Endothelial cell of umbilical vein (primary cell): ENCODE measurements around the gene PROB1. TPM values are rescaled to one million over a fixed set of nuclear protein-coding genes. Genes with fewer than 3 reads are reported as not detected.

Experiments
- BruUV-seq: library from RNA; stranded (reverse); fragments of 400-500 nt; replicated peaks from 2 replicates; lab custom pipeline; 2021; lab: Mats Ljungman, UMichigan
- CTCF ChIA-PET: fragments of 300-600, 350-600 bp; sonication (Branson Sonifier 250); formaldehyde crosslinking; loops from one replicate; lab custom pipeline; 2021; ENCODE audit warnings: antibody characterized with exemption, inconsistent platforms; lab: Charles Lee
- POLR2A ChIA-PET: fragments of 300-600, 350-600 bp; sonication (Branson Sonifier 250); formaldehyde crosslinking; loops from one replicate; lab custom pipeline; 2021; ENCODE audit warnings: antibody characterized with exemption, inconsistent platforms; lab: Charles Lee
- DNase-seq: peaks from one replicate; pipeline ENCODE4 v3.0.0-alpha.2; 2011; ENCODE audit warnings: low read depth, low spot score
- FAIRE-seq: peaks from 2 replicates; lab custom pipeline; 2011; peaks lifted over from hg19 to GRCh38; lab: Jason Lieb, UNC
- H2AFZ ChIP-seq: 2 replicates; pipeline ENCODE4 v1.6.0; 2012; ENCODE audit warnings: low read depth, low read length, control low read depth, inconsistent platforms
- H3K27ac ChIP-seq: 2 replicates; pipeline ENCODE4 v1.5.1; 2011; ENCODE audit warnings: low read depth, mild to moderate bottlenecking, control low read depth, low read length, moderate library complexity; ENCODE audit not compliant: insufficient read depth
- H3K27me3 ChIP-seq, 2 experiments: 2 replicates each; pipeline versions ENCODE4 v1.6.0 to v1.6.1; 2011; ENCODE audit warnings: low read length in 2 of 2, mixed read lengths in 1 of 2; ENCODE audit not compliant: control insufficient read depth in 2 of 2, insufficient read depth in 2 of 2
- H3K36me3 ChIP-seq, 2 experiments: 2 replicates in 1 of 2; 3 replicates in 1 of 2; pipeline ENCODE4 v1.5.1; 2011; ENCODE audit warnings: low read length in 2 of 2, mild to moderate bottlenecking in 1 of 2, moderate library complexity in 1 of 2; ENCODE audit not compliant: control insufficient read depth in 2 of 2, insufficient read depth in 2 of 2; ENCODE audit errors: extremely low read depth in 1 of 2
- H3K4me1 ChIP-seq: 3 replicates; pipeline ENCODE4 v1.5.1; 2011; ENCODE audit warnings: mild to moderate bottlenecking, low read length; ENCODE audit not compliant: control insufficient read depth, insufficient read depth; ENCODE audit errors: extremely low read depth
- H3K4me2 ChIP-seq: 2 replicates; pipeline ENCODE4 v1.6.1; 2011; ENCODE audit warnings: low read length, control low read depth, mixed read lengths; ENCODE audit not compliant: insufficient read depth
- H3K4me3 ChIP-seq, 3 experiments: fragments of 200-600 bp in 1 of 3; sonication (generic), shearing (Covaris generic) in 1 of 3; replicated peaks in 1 of 3; 2 replicates each; pipeline ENCODE4 v1.5.1; 2011 to 2016; ENCODE audit warnings: control low read depth in 3 of 3, low read length in 3 of 3, mild to moderate bottlenecking in 2 of 3, inconsistent platforms in 1 of 3, low read depth in 1 of 3, moderate library complexity in 1 of 3; ENCODE audit not compliant: insufficient read depth in 1 of 3
- H3K79me2 ChIP-seq: 2 replicates; pipeline ENCODE4 v1.6.0; 2012; ENCODE audit warnings: low read length, inconsistent platforms; ENCODE audit not compliant: control insufficient read depth, insufficient read depth
- H3K9ac ChIP-seq: replicated peaks from 2 replicates; pipeline ENCODE3; 2011; ENCODE audit warnings: low read length, control low read depth; ENCODE audit not compliant: insufficient read depth; ENCODE audit errors: extremely low read depth
- H3K9me1 ChIP-seq: replicated peaks from 3 replicates; pipeline ENCODE4 v1.6.0; 2011; ENCODE audit warnings: mild to moderate bottlenecking, low read length; ENCODE audit not compliant: control insufficient read depth, insufficient read depth; ENCODE audit errors: extremely low read depth
- H3K9me3 ChIP-seq: replicated peaks from 2 replicates; pipeline ENCODE4 v1.5.1; 2012; ENCODE audit warnings: low read length, inconsistent platforms; ENCODE audit not compliant: control insufficient read depth, insufficient read depth
- H4K20me1 ChIP-seq: replicated peaks from 2 replicates; pipeline ENCODE3; 2011; ENCODE audit warnings: mild to moderate bottlenecking, low read length; ENCODE audit not compliant: control insufficient read depth, insufficient read depth; ENCODE audit errors: extremely low read depth
- CTCF ChIP-seq, 2 donors: IDR thresholded peaks; 1 replicate in 1 of 2; 2 replicates in 1 of 2; pipeline ENCODE4 v1.5.1; 2011; ENCODE audit warnings: low read length in 2 of 2, mild to moderate bottlenecking in 2 of 2, moderate library complexity in 2 of 2, control low read depth in 1 of 2, inconsistent platforms in 1 of 2, low read depth in 1 of 2; ENCODE audit not compliant: insufficient read depth in 1 of 2; ENCODE audit errors: extremely low read depth in 1 of 2
- EZH2 ChIP-seq: IDR thresholded peaks from 2 replicates; pipeline ENCODE4 v1.6.1; 2012; ENCODE audit warnings: borderline replicate concordance, low read depth, mild to moderate bottlenecking, moderate library complexity, low read length, inconsistent platforms; ENCODE audit not compliant: severe bottlenecking
- FOS ChIP-seq: IDR thresholded peaks from 2 replicates; pipeline ENCODE4 v1.6.1; 2011; ENCODE audit warnings: mild to moderate bottlenecking, low read length, moderate library complexity, borderline replicate concordance; ENCODE audit not compliant: insufficient read depth
- GATA2 ChIP-seq: IDR thresholded peaks from 2 replicates; pipeline ENCODE4 v1.7.0; 2011; ENCODE audit warnings: low read depth, mild to moderate bottlenecking, moderate library complexity, mixed read lengths, low read length; ENCODE audit not compliant: insufficient read length, insufficient read depth
- JUN ChIP-seq: IDR thresholded peaks from 2 replicates; pipeline ENCODE4 v1.6.1; 2011; ENCODE audit warnings: borderline replicate concordance, low read depth; ENCODE audit not compliant: insufficient read length, insufficient read depth
- MAX ChIP-seq: IDR thresholded peaks from 2 replicates; pipeline ENCODE4 v1.6.1; 2011; ENCODE audit not compliant: insufficient read depth, insufficient read length
- MYC ChIP-seq: IDR thresholded peaks from one replicate; pipeline ENCODE4 v1.6.1; 2011; ENCODE audit warnings: mild to moderate bottlenecking, low read depth, low read length
- POLR2A ChIP-seq: IDR thresholded peaks from 2 replicates; pipeline ENCODE4 v1.6.1; 2012; ENCODE audit warnings: low read depth, mild to moderate bottlenecking, control low read depth, low read length
- POLR2AphosphoS5 ChIP-seq: IDR thresholded peaks from 2 replicates; pipeline ENCODE4 v1.6.1; 2012; ENCODE audit warnings: low read depth, mild to moderate bottlenecking, control low read depth, low read length, moderate library complexity; ENCODE audit not compliant: insufficient read depth
- dilution Hi-C: fragments of 300-500 bp; cut with MboI; formaldehyde crosslinking; loops from one replicate; pipeline ENCODE4 v1.15.0; 2019; ENCODE audit warnings: low sequenced_read_pairs; ENCODE audit not compliant: extremely low pct_ligation_motif_present
- intact Hi-C: fragments of 100-400 bp; cut with micrococcal nuclease; formaldehyde crosslinking; loops from one replicate; pipeline ENCODE4 v1.10.0; 2022
- polyA plus RNA-seq, 4 experiments: library from polyadenylated mRNA; depleted of rRNA in 3 of 4; stranded (reverse) in 3 of 4; unstranded in 1 of 4; fragments of >200 nt; gene quantifications; 2 replicates each; pipeline versions ENCODE4 v1.2.1 to v1.2.3, GENCODE V29; 2011 to 2012; ENCODE audit warnings: missing spikeins in 1 of 4
- total RNA-seq: library from RNA; stranded (reverse); gene quantifications from 2 replicates; pipeline ENCODE4 v1.2.3, GENCODE V29; 2021

The PROB1 gene
- total and polyA plus RNA-seq, 2 donors (not counting 3 experiments of a cell fraction or from before 2014, with no cell fraction given), result 0.47 to 1.9 TPM

- Histone ChIP-seq H3K79me2 (no peaks in the 10 kb centered on the region), H3K4me2 (no peak overlapping the region), H3K27me3 (peaks cover 7 to 14% of the 10 kb centered on the region in 2 experiments), H4K20me1 (no peaks in the 10 kb centered on the region), H3K9me1 (no peaks in the 10 kb centered on the region), H3K9ac (no peak overlapping the region), H3K36me3 (no peaks in the 10 kb centered on the region), H3K9me3 (no peaks in the 10 kb centered on the region), H2AFZ (no peak overlapping the region), H3K4me3 (no peak overlapping the region), H3K27ac (no peak overlapping the region), H3K4me1 (peaks cover 7% of the 10 kb centered on the region)
- ChIA-PET CTCF (no interaction called here), POLR2A (no interaction called here)
- BruUV-seq, result no TSS peak
- dilution Hi-C loops, result no loop called here
- DNase-seq (no peak), FAIRE-seq (peak; percentile 24)
- TF ChIP-seq JUN, result no peak
- TF ChIP-seq MAX, result no peak
- no peak for TF ChIP-seq EZH2
- no peak for TF ChIP-seq MYC
- TF ChIP-seq POLR2A, result no peak
- TF ChIP-seq POLR2AphosphoS5, result no peak
- TF ChIP-seq FOS, result no peak
- TF ChIP-seq CTCF (IDR thresholded peaks at IDR 0.05; ENCODE audit: extremely low read depth in 1 of 2, insufficient read depth in 1 of 2, low read depth in 1 of 2, low read length in 2 of 2), result no peak
- TF ChIP-seq GATA2, result no peak
- intact Hi-C loops, result no loop called here
Measured at GRCh38 chr5:139397921-139398320, 3.0 kb upstream of the PROB1 start.
